Measurements from ENCODE around the gene MICAL2. TPM values are rescaled to one million over a fixed set of nuclear protein-coding genes. Genes with fewer than 3 reads are reported as not detected.

The MICAL2 gene
- total and polyA plus RNA-seq, 2 of the 13 experiments (the other 11 are each of a cell fraction or from before 2014, with no cell fraction given): 0.78 to 1.1 TPM

GRCh38 chr11:12198251-12199222, 88.1 kb downstream of the MICAL2 start:
- no peaks in the 10 kb centered on the region for H3K4me1 ChIP-seq (ENCODE audit: insufficient read depth, low read length)
- H3K9me3 ChIP-seq (ENCODE audit: low read length): no peaks in the 10 kb centered on the region
- CTCF ChIA-PET (ENCODE audit: low intra/inter-chr PET ratio, low total read pairs): no interaction called here
- no TSS peak for BruUV-seq (replicated peaks)
- DNase-seq (ENCODE audit: low spot score): no peak
- H2AFZ ChIP-seq (ENCODE audit: low read length): no peak overlapping the region
- H3K36me3 ChIP-seq (replicated peaks in 1 of 2; ENCODE audit: control insufficient read depth in 1 of 2, insufficient read depth in 2 of 2, low read length in 2 of 2): no peaks in the 10 kb centered on the region
- 52% methylated on average over 3 of the region's 8 CpGs for WGBS (ENCODE audit: low lambda C conversion rate)
- H4K20me1 ChIP-seq (ENCODE audit: insufficient read depth, low read length): no peaks in the 10 kb centered on the region
- H3K27ac ChIP-seq (ENCODE audit: extremely low read length, insufficient read depth, low read length): no peak overlapping the region
- no peak overlapping the region for H3K4me3 ChIP-seq (replicated peaks in 1 of 3; ENCODE audit: insufficient read depth in 1 of 3, low read depth in 2 of 3, low read length in 3 of 3)
- no peak for FAIRE-seq
- no peak overlapping the region for H3K4me2 ChIP-seq (ENCODE audit: low read depth, low read length)
- TF ChIP-seq TBX2 (CRISPR knock-in tag; IDR thresholded peaks at IDR 0.05; ENCODE audit: borderline replicate concordance) (no peak), FOXO1 (CRISPR knock-in tag; IDR thresholded peaks at IDR 0.05) (no peak)
- intact Hi-C loops (cut with micrococcal nuclease; ENCODE audit: unreplicated experiment): no loop called here
- no peak overlapping the region for H3K9ac ChIP-seq (ENCODE audit: insufficient read depth, low read depth, low read length)
- ATAC-seq: no peak
- POLR2A ChIA-PET: no interaction called here
- H3K27me3 ChIP-seq (ENCODE audit: control insufficient read depth in 1 of 2, insufficient read depth in 2 of 2, low read length in 2 of 2): no peaks in the 10 kb centered on the region
- H3K79me2 ChIP-seq (ENCODE audit: insufficient read depth, low read length): no peaks in the 10 kb centered on the region
- in situ Hi-C loops (cut with HindIII; ENCODE audit: extremely low pct_ligation_motif_present, low pct_unique_long_range_greater_than_20kb): no loop called here

GRCh38 chr11:12199231-12199948, 89.0 kb downstream of the MICAL2 start:
- ATAC-seq: no peak
- H3K79me2 ChIP-seq (ENCODE audit: insufficient read depth, low read length): no peaks in the 10 kb centered on the region
- ChIA-PET CTCF (ENCODE audit: low intra/inter-chr PET ratio, low total read pairs) (no interaction called here), POLR2A (no interaction called here)
- H3K4me1 ChIP-seq (ENCODE audit: insufficient read depth, low read length): no peaks in the 10 kb centered on the region
- H4K20me1 ChIP-seq (ENCODE audit: insufficient read depth, low read length): no peaks in the 10 kb centered on the region
- TF ChIP-seq ZNF7 (CRISPR knock-in tag; IDR thresholded peaks at IDR 0.05) (peak; percentile 65), ZMYM2 (CRISPR knock-in tag; IDR thresholded peaks at IDR 0.05) (no peak)
- no peaks in the 10 kb centered on the region for H3K27me3 ChIP-seq (ENCODE audit: control insufficient read depth in 1 of 2, insufficient read depth in 2 of 2, low read length in 2 of 2)
- no peak overlapping the region for H3K9ac ChIP-seq (ENCODE audit: insufficient read depth, low read depth, low read length)
- no peak overlapping the region for H3K4me2 ChIP-seq (ENCODE audit: low read depth, low read length)
- WGBS (ENCODE audit: low lambda C conversion rate): 43% methylated on average over 8 of the region's 13 CpGs
- H3K4me3 ChIP-seq (replicated peaks in 1 of 3; ENCODE audit: insufficient read depth in 1 of 3, low read depth in 2 of 3, low read length in 3 of 3): no peak overlapping the region
- DNase-seq (ENCODE audit: low spot score): no peak
- H3K36me3 ChIP-seq (replicated peaks in 1 of 2; ENCODE audit: control insufficient read depth in 1 of 2, insufficient read depth in 2 of 2, low read length in 2 of 2): no peaks in the 10 kb centered on the region
- no peak overlapping the region for H3K27ac ChIP-seq (ENCODE audit: extremely low read length, insufficient read depth, low read length)
- no peak overlapping the region for H2AFZ ChIP-seq (ENCODE audit: low read length)
- H3K9me3 ChIP-seq (ENCODE audit: low read length): no peaks in the 10 kb centered on the region
- BruUV-seq (replicated peaks): no TSS peak
- FAIRE-seq: no peak
- intact Hi-C loops (cut with micrococcal nuclease; ENCODE audit: unreplicated experiment): no loop called here
- in situ Hi-C loops (cut with HindIII; ENCODE audit: extremely low pct_ligation_motif_present, low pct_unique_long_range_greater_than_20kb): no loop called here
